ENCODE measurements around the gene CBLB.

The CBLB gene

GRCh38 chr3:105842449-105842848 is 26.4 kb downstream of the CBLB start:
- Histone ChIP-seq H2AK5ac (ENCODE audit: low read depth, low read length) (no peak overlapping the region), H2BK15ac (ENCODE audit: low read length) (no peak overlapping the region), H2BK120ac (ENCODE audit: low read depth, low read length) (no peak overlapping the region), H2BK5ac (ENCODE audit: low read length) (no peak overlapping the region), H3K27ac (replicated peaks; ENCODE audit: low read length) (no peak overlapping the region), H3K36me3 (replicated peaks in 1 of 2; ENCODE audit: control insufficient read depth in 2 of 2, insufficient read depth in 2 of 2, low read length in 2 of 2) (peaks cover 0 to 37% of the 10 kb centered on the region in 2 donors), H2AFZ (ENCODE audit: low read length) (no peak overlapping the region), H3K4me2 (ENCODE audit: insufficient read depth, low read length, poor library complexity, severe bottlenecking) (no peak overlapping the region), H3K79me1 (ENCODE audit: low read depth, low read length) (no peaks in the 10 kb centered on the region), H3K9ac (ENCODE audit: low read depth, low read length, poor library complexity) (no peak overlapping the region), H4K8ac (ENCODE audit: low read depth, low read length) (no peak overlapping the region), H3K27me3 (ENCODE audit: control insufficient read depth in 3 of 3, insufficient read depth in 3 of 3, low read depth in 1 of 3, low read length in 3 of 3) (no peaks in the 10 kb centered on the region), H3K14ac (ENCODE audit: low read length) (no peak overlapping the region), H3K18ac (ENCODE audit: low read length) (no peak overlapping the region), H3K4me3 (ENCODE audit: low read length in 2 of 2) (no peak overlapping the region), H2BK12ac (ENCODE audit: low read length) (no peak overlapping the region), H3K4ac (ENCODE audit: low read length) (no peak overlapping the region), H3K9me3 (replicated peaks in 1 of 2; ENCODE audit: control insufficient read depth in 2 of 2, insufficient read depth in 1 of 2, low read depth in 1 of 2, low read length in 2 of 2) (peaks cover 0 to 4% of the 10 kb centered on the region in 2 donors), H3K23ac (ENCODE audit: low read depth, low read length, poor library complexity) (no peak overlapping the region), H4K91ac (ENCODE audit: low read depth, low read length, poor library complexity) (no peak overlapping the region), H3K4me1 (ENCODE audit: control insufficient read depth in 2 of 2, insufficient read depth in 1 of 2, low read depth in 1 of 2, low read length in 2 of 2) (peaks cover 0 to 3% of the 10 kb centered on the region in 2 donors)
- DNase-seq (ENCODE audit: low spot score): no peak
- WGBS, 2 donors (ENCODE audit: extremely low coverage in 2 of 2, insufficient read length in 2 of 2, insufficient replicate concordance in 1 of 2): no CpG with 5 or more reads among the region's 3 CpGs

GRCh38 chr3:105837947-105838346 is 30.9 kb downstream of the CBLB start:
- H3K4ac ChIP-seq (ENCODE audit: low read length): no peak overlapping the region
- no peak overlapping the region for H2BK5ac ChIP-seq (ENCODE audit: low read length)
- peaks cover 0 to 3% of the 10 kb centered on the region in 2 donors for H3K4me1 ChIP-seq (ENCODE audit: control insufficient read depth in 2 of 2, insufficient read depth in 1 of 2, low read depth in 1 of 2, low read length in 2 of 2)
- no peak overlapping the region for H3K23ac ChIP-seq (ENCODE audit: low read depth, low read length, poor library complexity)
- H3K9ac ChIP-seq (ENCODE audit: low read depth, low read length, poor library complexity): no peak overlapping the region
- H3K36me3 ChIP-seq (replicated peaks in 1 of 2; ENCODE audit: control insufficient read depth in 2 of 2, insufficient read depth in 2 of 2, low read length in 2 of 2): peaks cover 0 to 33% of the 10 kb centered on the region in 2 donors
- H2BK120ac ChIP-seq (ENCODE audit: low read depth, low read length): no peak overlapping the region
- DNase-seq (ENCODE audit: low spot score): no peak
- peaks cover 0 to 4% of the 10 kb centered on the region in 2 donors for H3K9me3 ChIP-seq (replicated peaks in 1 of 2; ENCODE audit: control insufficient read depth in 2 of 2, insufficient read depth in 1 of 2, low read depth in 1 of 2, low read length in 2 of 2)
- H3K18ac ChIP-seq (ENCODE audit: low read length): no peak overlapping the region
- H2BK12ac ChIP-seq (ENCODE audit: low read length): no peak overlapping the region
- H3K27me3 ChIP-seq (ENCODE audit: control insufficient read depth in 3 of 3, insufficient read depth in 3 of 3, low read depth in 1 of 3, low read length in 3 of 3): no peaks in the 10 kb centered on the region
- no peak overlapping the region for H2BK15ac ChIP-seq (ENCODE audit: low read length)
- H4K8ac ChIP-seq (ENCODE audit: low read depth, low read length): no peak overlapping the region
- no peak overlapping the region for H2AK5ac ChIP-seq (ENCODE audit: low read depth, low read length)
- H3K4me3 ChIP-seq (ENCODE audit: low read length in 2 of 2): no peak overlapping the region
- no CpG with 5 or more reads among the region's 2 CpGs for WGBS, 2 donors (ENCODE audit: extremely low coverage in 2 of 2, insufficient read length in 2 of 2, insufficient replicate concordance in 1 of 2)
- H3K79me1 ChIP-seq (ENCODE audit: low read depth, low read length): no peaks in the 10 kb centered on the region
- H4K91ac ChIP-seq (ENCODE audit: low read depth, low read length, poor library complexity): no peak overlapping the region
- no peak overlapping the region for H3K4me2 ChIP-seq (ENCODE audit: insufficient read depth, low read length, poor library complexity, severe bottlenecking)
- H3K14ac ChIP-seq (ENCODE audit: low read length): no peak overlapping the region
- H3K27ac ChIP-seq (replicated peaks; ENCODE audit: low read length): no peak overlapping the region
- no peak overlapping the region for H2AFZ ChIP-seq (ENCODE audit: low read length)

GRCh38 chr3:105837143-105837740 is 31.6 kb downstream of the CBLB start:
- H3K4me3 ChIP-seq (ENCODE audit: low read length in 2 of 2): no peak overlapping the region
- no peak overlapping the region for H2BK15ac ChIP-seq (ENCODE audit: low read length)
- no peak overlapping the region for H4K8ac ChIP-seq (ENCODE audit: low read depth, low read length)
- no peak overlapping the region for H3K4me2 ChIP-seq (ENCODE audit: insufficient read depth, low read length, poor library complexity, severe bottlenecking)
- no peak overlapping the region for H4K91ac ChIP-seq (ENCODE audit: low read depth, low read length, poor library complexity)
- no peak overlapping the region for H2BK5ac ChIP-seq (ENCODE audit: low read length)
- H3K4me1 ChIP-seq (ENCODE audit: control insufficient read depth in 2 of 2, insufficient read depth in 1 of 2, low read depth in 1 of 2, low read length in 2 of 2): peaks cover 0 to 3% of the 10 kb centered on the region in 2 donors
- no peak overlapping the region for H3K14ac ChIP-seq (ENCODE audit: low read length)
- DNase-seq (ENCODE audit: low spot score): no peak
- WGBS, 2 donors (ENCODE audit: extremely low coverage in 2 of 2, insufficient read length in 2 of 2, insufficient replicate concordance in 1 of 2): no CpG with 5 or more reads among the region's 5 CpGs
- peaks cover 0 to 27% of the 10 kb centered on the region in 2 donors for H3K36me3 ChIP-seq (replicated peaks in 1 of 2; ENCODE audit: control insufficient read depth in 2 of 2, insufficient read depth in 2 of 2, low read length in 2 of 2)
- H3K4ac ChIP-seq (ENCODE audit: low read length): no peak overlapping the region
- H2AFZ ChIP-seq (ENCODE audit: low read length): no peak overlapping the region
- no peak overlapping the region for H2BK12ac ChIP-seq (ENCODE audit: low read length)
- H3K79me1 ChIP-seq (ENCODE audit: low read depth, low read length): no peaks in the 10 kb centered on the region
- peaks cover 0 to 4% of the 10 kb centered on the region in 2 donors for H3K9me3 ChIP-seq (replicated peaks in 1 of 2; ENCODE audit: control insufficient read depth in 2 of 2, insufficient read depth in 1 of 2, low read depth in 1 of 2, low read length in 2 of 2)
- no peak overlapping the region for H3K23ac ChIP-seq (ENCODE audit: low read depth, low read length, poor library complexity)
- H3K27me3 ChIP-seq (ENCODE audit: control insufficient read depth in 3 of 3, insufficient read depth in 3 of 3, low read depth in 1 of 3, low read length in 3 of 3): no peaks in the 10 kb centered on the region
- no peak overlapping the region for H2AK5ac ChIP-seq (ENCODE audit: low read depth, low read length)
- no peak overlapping the region for H3K18ac ChIP-seq (ENCODE audit: low read length)
- no peak overlapping the region for H3K9ac ChIP-seq (ENCODE audit: low read depth, low read length, poor library complexity)
- no peak overlapping the region for H3K27ac ChIP-seq (replicated peaks; ENCODE audit: low read length)
- no peak overlapping the region for H2BK120ac ChIP-seq (ENCODE audit: low read depth, low read length)

GRCh38 chr3:105836533-105836932 is 32.3 kb downstream of the CBLB start:
- H3K23ac ChIP-seq (ENCODE audit: low read depth, low read length, poor library complexity): no peak overlapping the region
- H3K27me3 ChIP-seq (ENCODE audit: control insufficient read depth in 3 of 3, insufficient read depth in 3 of 3, low read depth in 1 of 3, low read length in 3 of 3): no peaks in the 10 kb centered on the region
- no peak overlapping the region for H3K27ac ChIP-seq (replicated peaks; ENCODE audit: low read length)
- H4K8ac ChIP-seq (ENCODE audit: low read depth, low read length): no peak overlapping the region
- H2BK5ac ChIP-seq (ENCODE audit: low read length): no peak overlapping the region
- no CpG with 5 or more reads among the region's 5 CpGs for WGBS, 2 donors (ENCODE audit: extremely low coverage in 2 of 2, insufficient read length in 2 of 2, insufficient replicate concordance in 1 of 2)
- H3K9me3 ChIP-seq (replicated peaks in 1 of 2; ENCODE audit: control insufficient read depth in 2 of 2, insufficient read depth in 1 of 2, low read depth in 1 of 2, low read length in 2 of 2): no peaks in the 10 kb centered on the region
- H2BK120ac ChIP-seq (ENCODE audit: low read depth, low read length): no peak overlapping the region
- no peak overlapping the region for H3K9ac ChIP-seq (ENCODE audit: low read depth, low read length, poor library complexity)
- no peak for DNase-seq (ENCODE audit: low spot score)
- H2BK15ac ChIP-seq (ENCODE audit: low read length): no peak overlapping the region
- H3K4me3 ChIP-seq (ENCODE audit: low read length in 2 of 2): no peak overlapping the region
- no peak overlapping the region for H2AFZ ChIP-seq (ENCODE audit: low read length)
- H3K14ac ChIP-seq (ENCODE audit: low read length): no peak overlapping the region
- H2BK12ac ChIP-seq (ENCODE audit: low read length): no peak overlapping the region
- peaks cover 0 to 3% of the 10 kb centered on the region in 2 donors for H3K4me1 ChIP-seq (ENCODE audit: control insufficient read depth in 2 of 2, insufficient read depth in 1 of 2, low read depth in 1 of 2, low read length in 2 of 2)
- H2AK5ac ChIP-seq (ENCODE audit: low read depth, low read length): no peak overlapping the region
- no peak overlapping the region for H4K91ac ChIP-seq (ENCODE audit: low read depth, low read length, poor library complexity)
- no peak overlapping the region for H3K18ac ChIP-seq (ENCODE audit: low read length)
- no peak overlapping the region for H3K4me2 ChIP-seq (ENCODE audit: insufficient read depth, low read length, poor library complexity, severe bottlenecking)
- peaks cover 0 to 21% of the 10 kb centered on the region in 2 donors for H3K36me3 ChIP-seq (replicated peaks in 1 of 2; ENCODE audit: control insufficient read depth in 2 of 2, insufficient read depth in 2 of 2, low read length in 2 of 2)
- no peak overlapping the region for H3K4ac ChIP-seq (ENCODE audit: low read length)
- H3K79me1 ChIP-seq (ENCODE audit: low read depth, low read length): no peaks in the 10 kb centered on the region
